Measurements from ENCODE around the gene SPART. TPM values are rescaled to one million over a fixed set of nuclear protein-coding genes. Genes with fewer than 3 reads are reported as not detected.

The SPART gene
- total RNA-seq, 1 experiment from 2014 or later = 60.6 TPM

DNA sequence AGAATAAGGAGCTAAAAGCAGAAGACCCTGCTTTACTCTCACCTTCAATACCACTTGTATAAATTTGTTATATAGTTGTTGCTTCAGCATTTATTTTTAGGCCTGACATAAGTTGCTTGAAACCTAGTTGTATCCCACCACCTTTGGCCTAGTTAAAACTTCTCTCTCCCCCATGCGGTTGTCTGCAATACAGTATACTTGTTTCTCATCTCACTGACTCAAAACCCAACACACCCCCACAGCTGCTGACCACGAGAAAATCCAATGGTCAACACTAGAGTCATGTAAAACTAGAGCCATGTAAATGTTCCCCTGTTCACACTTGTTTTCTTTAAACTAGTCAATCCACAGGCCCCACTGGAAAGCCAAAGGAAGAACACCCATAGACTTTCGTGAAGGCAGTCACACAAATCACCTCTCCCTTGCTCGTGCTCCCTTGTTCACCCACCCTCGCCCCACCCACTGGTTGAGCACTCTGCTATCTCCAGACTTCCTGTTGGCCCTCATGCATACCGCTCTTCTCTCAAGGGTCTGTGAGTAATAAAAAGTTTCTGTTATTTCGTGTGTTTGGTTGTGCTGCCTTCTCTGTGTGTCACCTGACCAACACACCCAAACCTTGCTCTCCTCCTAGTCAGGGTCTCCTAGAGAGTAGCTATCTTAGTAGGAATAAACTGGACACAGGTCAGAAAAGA is 35.6 kb downstream of the SPART start:
- H2AK5ac ChIP-seq (ENCODE audit: insufficient read length, low read length) = no peak overlapping the region
- H3K14ac ChIP-seq (ENCODE audit: insufficient read depth, low read length) = no peak overlapping the region
- no peaks in the 10 kb centered on the region for H3K23me2 ChIP-seq (ENCODE audit: insufficient read length, low read depth, low read length, poor library complexity, severe bottlenecking)
- no peak overlapping the region for H3K23ac ChIP-seq (ENCODE audit: insufficient read length, low read depth, low read length)
- no peak overlapping the region for H2BK5ac ChIP-seq (ENCODE audit: insufficient read length, low read length)
- H3K27me3 ChIP-seq (ENCODE audit: insufficient read depth, low read length) = no peaks in the 10 kb centered on the region
- DNase-seq = no peak
- no peak overlapping the region for H3K9ac ChIP-seq (ENCODE audit: extremely low read depth, insufficient read length, low read length)
- Mint-ChIP-seq H3K4me1 (peaks cover 21 to 32% of the 10 kb centered on the region in 2 experiments), H3K9me3 (peaks cover 3 to 5% of the 10 kb centered on the region in 2 experiments; a peak in 3 of 5 replicates), H3K27me3 (ENCODE audit: low read depth) (no peaks in the 10 kb centered on the region), H3K4me3 (no peak overlapping the region; a peak in 1 of 5 replicates), H3K36me3 (ENCODE audit: insufficient read depth in 1 of 3, low read depth in 3 of 3) (peaks cover 27 to 55% (median 43%) of the 10 kb centered on the region in 3 experiments), H3K27ac (peak overlapping the region in 1 of 3 experiments; percentile 59; a peak in 3 of 7 replicates)
- H3K4ac ChIP-seq (ENCODE audit: low read depth, low read length) = no peak overlapping the region
- no peak overlapping the region for H2BK120ac ChIP-seq (ENCODE audit: low read depth, low read length, poor library complexity, severe bottlenecking)
- WGBS (ENCODE audit: extremely low coverage, insufficient read length, low lambda C conversion rate) = no CpG with 5 or more reads among the region's 7 CpGs
- no peak overlapping the region for H4K8ac ChIP-seq (replicated peaks; ENCODE audit: insufficient read length, low read depth, low read length)
- H3K18ac ChIP-seq (ENCODE audit: insufficient read length, low read depth, low read length) = no peak overlapping the region
- no peak overlapping the region for H4K5ac ChIP-seq (ENCODE audit: insufficient read length, low read depth, low read length)
- no peak overlapping the region for H3K4me2 ChIP-seq (ENCODE audit: insufficient read depth, insufficient read length, low read length)
- H3K79me2 ChIP-seq (ENCODE audit: insufficient read depth, low read length) = no peaks in the 10 kb centered on the region
- H4K20me1 ChIP-seq (ENCODE audit: control insufficient read depth, insufficient read depth, insufficient read length) = no peaks in the 10 kb centered on the region
- no peak overlapping the region for H2BK15ac ChIP-seq (ENCODE audit: low read depth, low read length)
- TF ChIP-seq, protein P1, sequence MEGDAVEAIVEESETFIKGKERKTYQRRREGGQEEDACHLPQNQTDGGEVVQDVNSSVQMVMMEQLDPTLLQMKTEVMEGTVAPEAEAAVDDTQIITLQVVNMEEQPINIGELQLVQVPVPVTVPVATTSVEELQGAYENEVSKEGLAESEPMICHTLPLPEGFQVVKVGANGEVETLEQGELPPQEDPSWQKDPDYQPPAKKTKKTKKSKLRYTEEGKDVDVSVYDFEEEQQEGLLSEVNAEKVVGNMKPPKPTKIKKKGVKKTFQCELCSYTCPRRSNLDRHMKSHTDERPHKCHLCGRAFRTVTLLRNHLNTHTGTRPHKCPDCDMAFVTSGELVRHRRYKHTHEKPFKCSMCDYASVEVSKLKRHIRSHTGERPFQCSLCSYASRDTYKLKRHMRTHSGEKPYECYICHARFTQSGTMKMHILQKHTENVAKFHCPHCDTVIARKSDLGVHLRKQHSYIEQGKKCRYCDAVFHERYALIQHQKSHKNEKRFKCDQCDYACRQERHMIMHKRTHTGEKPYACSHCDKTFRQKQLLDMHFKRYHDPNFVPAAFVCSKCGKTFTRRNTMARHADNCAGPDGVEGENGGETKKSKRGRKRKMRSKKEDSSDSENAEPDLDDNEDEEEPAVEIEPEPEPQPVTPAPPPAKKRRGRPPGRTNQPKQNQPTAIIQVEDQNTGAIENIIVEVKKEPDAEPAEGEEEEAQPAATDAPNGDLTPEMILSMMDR (conservative IDR thresholded peaks at IDR 0.05) = no peak
- no peak overlapping the region for H3K27ac ChIP-seq (ENCODE audit: insufficient read length, low read depth, low read length)
- no peaks in the 10 kb centered on the region for H3K9me3 ChIP-seq (ENCODE audit: control insufficient read depth, low read depth, low read length)
- H2BK12ac ChIP-seq (ENCODE audit: insufficient read length, low read depth, low read length) = no peak overlapping the region
- H3K56ac ChIP-seq (ENCODE audit: insufficient read length, low read depth, low read length) = no peak overlapping the region
- H3T11ph ChIP-seq (ENCODE audit: low read length) = no peak overlapping the region
- H2BK20ac ChIP-seq (ENCODE audit: low read depth, low read length, poor library complexity, severe bottlenecking) = no peak overlapping the region
- H3K4me1 ChIP-seq (ENCODE audit: insufficient read depth, low read length) = peaks cover 6% of the 10 kb centered on the region
- H2AFZ ChIP-seq (ENCODE audit: low read length) = no peak overlapping the region
- H3K79me1 ChIP-seq (ENCODE audit: insufficient read depth, low read depth, low read length, poor library complexity, severe bottlenecking) = peaks cover 3% of the 10 kb centered on the region
- no peak overlapping the region for H4K91ac ChIP-seq (ENCODE audit: insufficient read length, low read depth, low read length)

Data from H9 (cell line).